Hematopoietic multipotent progenitor cell treated with erythropoietin and hydrocortisone succinate and interleukin-3 and kit ligand, for 6 days (in vitro differentiated cells): ENCODE measurements around the gene RIPK4.
A peak's percentile ranks its signal among the peaks of the same experiment; 100 is the strongest.

Experiments
- DNase-seq: peaks from one replicate; pipeline ENCODE4 v3.0.0-alpha.2; 2015

The RIPK4 gene

DNA sequence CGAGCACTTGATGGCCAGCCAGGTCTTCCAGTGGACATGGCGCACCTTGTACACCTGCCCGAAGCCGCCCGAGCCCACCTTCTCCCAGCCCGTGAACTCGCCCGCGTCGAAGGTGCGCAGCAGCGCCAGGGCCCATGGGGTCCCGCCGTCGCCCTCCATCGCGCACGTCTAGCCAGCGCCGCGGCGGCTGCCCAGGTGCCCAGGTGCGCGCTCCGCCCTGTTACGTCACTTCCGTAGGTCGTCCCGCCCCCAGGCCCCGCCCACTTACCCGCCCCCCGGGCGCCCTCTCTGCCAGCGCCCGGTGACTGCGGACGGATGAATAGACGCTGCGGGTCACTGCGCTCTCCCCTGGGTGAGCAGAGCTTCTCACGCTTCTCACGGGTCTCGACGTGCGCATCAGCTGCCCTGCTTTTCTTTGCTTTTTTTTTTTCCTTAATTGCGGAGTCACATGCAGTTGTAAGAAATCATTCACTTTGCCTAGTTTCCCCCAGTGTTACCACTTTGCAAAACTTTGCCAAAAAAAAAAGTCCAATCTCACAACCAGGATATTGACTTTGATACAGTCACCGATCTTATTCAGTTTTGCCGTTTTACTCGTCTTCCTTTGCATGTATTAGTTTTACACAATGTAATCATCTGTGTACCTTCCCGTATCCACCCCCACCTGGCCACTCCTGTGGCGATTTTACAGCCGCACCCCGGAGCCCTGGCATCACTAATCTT, at the start of gene RIPK4:
RIPK4 (minus strand) TSS at position 170 of the 723 bp plus-strand sequence; CDS start at position 159, 11 bp downstream.
- DNase-seq = peak; percentile 17

GRCh38 chr21:41815652-41816582, 49.1 kb upstream of the RIPK4 start:
- no peak for DNase-seq

- no peak for DNase-seq
Observed at GRCh38 chr21:41813226-41813625, 46.4 kb upstream of the RIPK4 start.

GRCh38 chr21:41812679-41813078, 45.8 kb upstream of the RIPK4 start:
- no peak for DNase-seq

GRCh38 chr21:41810597-41810932, 43.7 kb upstream of the RIPK4 start:
- DNase-seq = no peak

GRCh38 chr21:41809891-41810596, 43.2 kb upstream of the RIPK4 start:
- no peak for DNase-seq

- no peak for DNase-seq
Observed at GRCh38 chr21:41808846-41809245, 42.0 kb upstream of the RIPK4 start.

DNA sequence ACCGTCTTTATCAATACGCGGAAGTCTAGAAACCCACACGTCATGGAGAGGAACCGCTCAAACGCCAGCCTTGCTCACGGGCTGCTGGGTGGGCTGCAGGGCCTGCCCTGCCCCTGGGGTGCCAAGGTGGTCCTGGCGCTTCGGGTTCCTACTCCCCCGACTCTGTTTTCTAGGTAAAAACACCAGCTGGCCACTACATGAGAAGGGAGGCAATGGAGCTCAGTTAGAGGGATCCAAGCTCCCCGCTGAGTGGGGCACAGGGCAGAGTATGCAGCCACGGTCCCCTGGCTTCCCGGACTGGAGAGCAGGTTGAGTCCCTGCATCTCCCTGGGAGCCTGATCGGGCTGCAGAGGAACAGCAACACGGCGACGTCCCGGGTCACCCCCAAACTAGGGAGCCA, 41.2 kb upstream of the RIPK4 start:
- no peak for DNase-seq

GRCh38 chr21:41806773-41807172, 39.9 kb upstream of the RIPK4 start:
- no peak for DNase-seq

DNA sequence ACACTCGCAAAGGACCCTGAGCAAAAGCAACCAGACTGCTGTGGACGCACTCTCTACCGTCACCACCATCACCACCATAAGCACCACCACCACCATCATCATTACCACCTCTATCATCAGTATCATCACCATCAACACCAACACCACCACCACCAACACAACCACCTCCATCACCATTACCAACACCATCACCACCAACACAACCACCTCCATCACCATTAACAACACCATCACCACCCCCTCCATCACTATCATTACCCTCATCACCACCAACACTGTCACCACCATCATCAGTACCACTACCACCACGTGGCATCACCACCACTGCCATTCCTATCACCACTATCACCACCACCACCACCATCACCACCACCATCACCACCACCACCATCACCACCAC, 38.8 kb upstream of the RIPK4 start:
- no peak for DNase-seq

DNA sequence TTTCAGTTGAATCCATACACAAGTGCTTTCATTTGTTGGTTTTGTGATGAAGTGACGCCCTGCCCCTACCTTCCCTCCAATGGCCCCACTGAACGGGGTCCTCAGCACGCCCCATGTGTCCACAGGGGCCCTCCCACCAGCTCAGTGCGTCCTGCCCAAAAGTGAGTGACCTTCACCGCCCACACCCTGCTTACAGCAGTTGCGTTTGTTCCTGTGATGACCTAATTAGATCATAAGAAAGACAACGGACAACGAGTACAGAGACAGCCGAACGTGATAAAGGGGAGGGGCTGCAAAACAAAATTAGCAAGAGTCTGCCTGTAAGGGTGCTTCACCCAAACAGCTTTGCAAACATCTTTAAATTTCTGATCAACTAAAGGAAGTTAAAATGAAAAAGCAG, 38.2 kb upstream of the RIPK4 start:
- no peak for DNase-seq

- no peak for DNase-seq
Observed at GRCh38 chr21:41804381-41804780, 37.5 kb upstream of the RIPK4 start.

- no peak for DNase-seq
Observed at GRCh38 chr21:41803316-41803715, 36.5 kb upstream of the RIPK4 start.

DNA sequence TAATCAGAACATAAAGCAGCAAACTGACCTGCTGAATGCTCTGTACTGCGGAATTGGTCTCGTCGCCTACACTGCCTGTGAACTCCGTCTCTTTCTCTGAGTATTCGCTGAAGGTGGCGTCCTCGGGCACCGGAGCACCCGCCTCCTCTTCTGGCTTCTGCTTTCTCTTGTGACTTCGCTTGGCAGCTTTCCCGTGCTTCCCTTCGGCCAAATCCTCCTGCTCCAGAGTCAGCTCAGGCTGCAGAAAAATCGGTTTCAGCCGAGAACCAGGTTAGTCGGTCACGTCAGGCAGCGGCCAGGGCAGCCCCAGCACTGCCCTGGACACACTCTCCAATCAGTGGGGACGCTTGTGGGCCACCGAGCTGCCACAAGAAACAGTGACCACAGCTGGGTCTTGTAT, 35.8 kb upstream of the RIPK4 start:
- no peak for DNase-seq

DNA sequence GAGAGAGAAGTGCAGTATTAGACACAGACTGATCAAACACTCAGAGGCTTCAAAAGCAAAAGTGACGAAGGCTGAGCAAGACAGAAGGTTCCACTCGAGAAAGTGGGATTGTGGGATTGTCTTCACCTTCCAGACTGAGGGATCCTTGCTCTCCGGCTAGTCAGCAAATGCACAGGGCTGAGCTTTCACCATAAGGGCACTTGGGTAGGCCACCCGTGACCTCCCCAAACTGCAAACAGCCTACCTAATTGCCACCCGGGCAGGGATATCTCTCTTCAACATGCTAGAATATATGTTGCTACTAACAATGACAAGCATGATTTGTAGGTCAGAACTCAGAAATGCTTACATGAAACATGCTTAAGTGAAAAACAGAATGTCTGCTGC, 35.3 kb upstream of the RIPK4 start:
- no peak for DNase-seq

DNA sequence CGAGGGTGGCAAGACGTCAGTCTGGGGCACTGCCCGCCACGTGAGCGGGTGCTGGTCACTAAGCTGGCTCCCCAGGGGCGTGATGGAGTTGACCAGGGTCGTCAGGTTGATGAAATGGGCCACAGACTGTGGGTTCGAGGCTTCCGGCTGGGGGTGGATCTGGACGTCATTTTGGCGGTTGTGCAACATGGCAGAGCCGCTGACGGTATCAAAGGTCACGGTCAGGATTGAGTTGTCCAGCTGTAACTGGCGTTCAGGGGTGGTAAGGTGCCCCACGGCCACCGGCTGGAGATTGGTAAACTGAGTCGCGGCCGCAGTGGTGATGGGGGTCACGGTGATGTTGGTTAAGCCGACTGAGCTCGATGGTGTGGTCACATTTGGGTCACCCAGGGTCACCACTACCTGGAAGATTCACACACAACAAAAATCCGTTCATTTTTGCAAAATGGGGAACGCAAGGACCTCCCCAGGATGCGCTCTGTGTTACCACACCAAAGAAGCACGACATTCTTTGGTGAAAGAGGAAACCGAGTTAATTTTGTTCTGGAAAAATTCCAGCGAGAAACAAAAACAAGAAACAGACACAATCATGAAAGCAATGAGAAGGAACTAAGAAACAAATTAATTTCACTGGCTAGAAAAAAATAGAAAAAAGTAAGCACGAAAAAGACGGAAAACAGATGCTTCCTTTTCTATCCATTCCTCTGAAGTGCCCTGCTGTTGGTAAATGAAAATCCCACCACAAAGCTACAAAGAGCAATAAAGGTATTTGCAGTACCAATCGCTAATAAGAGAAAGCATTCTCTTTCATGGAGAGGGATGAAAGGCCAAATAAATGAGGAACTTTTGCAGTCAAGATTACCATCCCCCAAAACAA, 34.7 kb upstream of the RIPK4 start:
- DNase-seq = no peak

DNA sequence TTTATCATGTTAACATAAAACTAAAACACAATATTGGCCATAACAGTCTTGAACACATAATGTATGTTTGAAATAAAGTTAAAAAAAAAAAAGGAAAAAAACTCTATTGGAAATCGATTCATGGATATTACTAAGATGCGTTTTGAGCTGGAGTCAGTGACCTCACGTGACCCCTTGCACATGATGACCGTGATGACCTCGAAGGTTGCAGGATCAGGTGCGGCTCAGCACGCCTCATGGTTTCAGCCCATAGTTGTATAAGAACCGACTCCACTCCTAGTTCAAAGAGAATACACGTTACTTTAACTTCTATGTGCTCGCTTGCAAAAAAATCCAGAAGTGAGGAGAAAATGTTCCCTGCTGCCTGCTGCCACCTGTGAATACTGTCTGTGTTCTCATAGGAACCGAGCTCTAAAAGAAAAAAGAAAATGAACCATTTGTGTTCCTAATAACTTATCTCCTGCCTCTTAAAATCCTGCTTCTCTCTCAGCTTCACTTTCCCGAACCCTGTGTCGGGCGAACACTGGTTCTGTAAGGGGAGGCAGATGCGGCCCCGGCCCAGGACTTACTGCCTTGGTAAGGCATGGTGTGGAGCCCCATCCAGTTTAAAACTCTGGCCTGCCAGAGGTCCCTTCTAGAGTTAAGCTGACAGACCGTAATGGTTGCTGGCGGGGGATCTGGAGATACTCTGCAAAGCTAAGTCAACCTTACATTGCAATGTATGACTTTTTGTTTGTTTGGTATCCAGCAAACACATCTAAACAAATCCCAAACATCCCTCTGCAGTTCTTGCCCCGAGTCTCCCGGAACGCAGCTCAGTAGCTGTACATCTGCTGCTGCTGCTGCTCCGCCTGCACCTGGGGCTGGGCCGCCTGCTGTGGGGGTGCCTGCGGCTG, 33.8 kb upstream of the RIPK4 start:
- DNase-seq = no peak

DNA sequence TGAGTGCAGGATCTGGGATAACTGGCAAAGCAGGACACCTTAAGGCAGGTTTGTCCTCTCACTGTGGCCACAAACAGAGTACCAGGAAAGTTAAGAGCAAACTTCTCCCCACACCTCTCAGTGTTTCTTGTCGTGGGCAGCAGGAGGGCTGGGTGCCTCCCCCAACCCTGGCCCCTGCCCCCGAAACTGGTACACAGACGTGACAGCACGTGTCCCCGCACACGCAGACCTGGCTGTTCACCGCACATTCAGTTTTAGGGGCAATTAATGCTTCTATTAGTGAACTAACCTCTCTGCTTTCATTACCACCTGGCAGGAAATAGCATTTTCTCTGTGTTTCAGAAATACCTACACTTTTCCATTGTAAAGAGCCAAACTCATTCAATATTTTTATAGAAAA, 32.9 kb upstream of the RIPK4 start:
- no peak for DNase-seq

- no peak for DNase-seq
Observed at GRCh38 chr21:41798326-41798725, 31.5 kb upstream of the RIPK4 start.

- DNase-seq = no peak
Observed at GRCh38 chr21:41796476-41797080, 29.7 kb upstream of the RIPK4 start.

- DNase-seq = no peak
Observed at GRCh38 chr21:41795726-41796125, 28.9 kb upstream of the RIPK4 start.
